Prostate gland (tissue), 2 donors: Measurements from ENCODE around the gene TNFSF10. TPM values are rescaled to one million over a fixed set of nuclear protein-coding genes. Genes with fewer than 3 reads are reported as not detected.

Source experiments
- DNase-seq: peaks from one replicate; pipeline ENCODE4 v3.0.0-alpha.2; 2019; ENCODE audit warnings: low spot score
- H3K27ac ChIP-seq, 2 donors: fragments of 200-600 bp; sonication (generic); 2 replicates each; pipeline ENCODE4 v1.5.1; 2017 to 2019
- H3K27me3 ChIP-seq: fragments of 200-600 bp; sonication (generic); replicated peaks from 2 replicates; pipeline ENCODE4 v1.5.1; 2019; ENCODE audit not compliant: insufficient read depth
- H3K36me3 ChIP-seq, 2 donors: fragments of 200-600 bp; sonication (generic); 1 replicate in 1 of 2; 2 replicates in 1 of 2; pipeline versions ENCODE4 v1.5.1 to v1.8.1; 2017 to 2019
- H3K4me1 ChIP-seq: fragments of 200-600 bp; sonication (generic); replicated peaks from 2 replicates; pipeline ENCODE4 v1.5.1; 2019
- H3K4me3 ChIP-seq, 2 donors: fragments of 200-600 bp; sonication (generic); 2 replicates each; pipeline ENCODE4 v1.5.1; 2017 to 2019
- H3K9me3 ChIP-seq: fragments of 200-600 bp; sonication (generic); 2 replicates; pipeline ENCODE4 v1.5.1; 2017
- POLR2A ChIP-seq: fragments of 450-650 bp; IDR thresholded peaks from one replicate; pipeline ENCODE4 v1.6.1; 2016; ENCODE audit warnings: antibody characterized with exemption, mild to moderate bottlenecking
- POLR2AphosphoS5 ChIP-seq: sonication (generic); formaldehyde crosslinking; IDR thresholded peaks from one replicate; pipeline ENCODE4 v1.6.1; 2017; ENCODE audit warnings: antibody characterized with exemption
- WGBS: methylation state at CpG from one replicate; pipeline ENCODE4 v1.1.5; 2018; 5-methylcytosine and 5-hydroxymethylcytosine counted together
- intact Hi-C: fragments of 100-400 bp; cut with DNase I; formaldehyde crosslinking; loops from one replicate; pipeline ENCODE4 v1.14.2; 2022
- total RNA-seq, 2 donors: library from RNA; depleted of rRNA; stranded (reverse); fragments of >200 nt; gene quantifications; one replicate each; pipeline ENCODE4 v1.1.0, GENCODE V29; 2016
- TF ChIP-seq, protein P1 (sequence below), 4 experiments: fragments of 200-600 bp in 2 of 4; fragments of 450-650 bp in 2 of 4; sonication (generic) in 2 of 4; IDR thresholded peaks; 1 replicate in 3 of 4; 2 replicates in 1 of 4; pipeline ENCODE4 v1.5.1; 2016 to 2019; ENCODE audit warnings: antibody characterized with exemption in 4 of 4, mild to moderate bottlenecking in 2 of 4, moderate library complexity in 2 of 4

The TNFSF10 gene
- total RNA-seq, 2 donors from 2014 or later, result 70.6 to 126 TPM

DNA sequence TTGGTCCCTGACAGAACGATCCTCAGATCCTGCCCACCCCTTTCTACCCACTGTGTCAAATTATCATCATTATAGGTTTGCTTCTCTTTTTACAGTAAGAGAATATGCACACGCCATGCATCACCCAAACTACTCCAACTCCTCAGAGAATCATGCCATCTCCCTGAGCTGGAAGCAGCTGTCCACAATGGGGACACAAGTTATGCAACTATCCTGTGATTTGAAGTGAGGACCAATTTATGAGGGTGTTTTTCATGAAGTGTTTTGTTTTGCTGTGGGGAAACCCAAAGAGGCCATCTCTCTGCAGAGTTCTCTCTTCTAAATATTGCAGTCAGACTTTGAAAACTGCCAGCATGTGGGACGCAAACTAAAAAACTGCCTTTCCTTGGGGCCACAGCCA, 35.8 kb upstream of the TNFSF10 start:
- Histone ChIP-seq H3K36me3 (no peaks in the 10 kb centered on the region), H3K9me3 (no peaks in the 10 kb centered on the region), H3K27ac (no peak overlapping the region), H3K27me3 (no peaks in the 10 kb centered on the region), H3K4me3 (no peak overlapping the region), H3K4me1 (no peaks in the 10 kb centered on the region)
- TF ChIP-seq POLR2A (no peak), POLR2AphosphoS5 (no peak)
- TF ChIP-seq, protein P1, sequence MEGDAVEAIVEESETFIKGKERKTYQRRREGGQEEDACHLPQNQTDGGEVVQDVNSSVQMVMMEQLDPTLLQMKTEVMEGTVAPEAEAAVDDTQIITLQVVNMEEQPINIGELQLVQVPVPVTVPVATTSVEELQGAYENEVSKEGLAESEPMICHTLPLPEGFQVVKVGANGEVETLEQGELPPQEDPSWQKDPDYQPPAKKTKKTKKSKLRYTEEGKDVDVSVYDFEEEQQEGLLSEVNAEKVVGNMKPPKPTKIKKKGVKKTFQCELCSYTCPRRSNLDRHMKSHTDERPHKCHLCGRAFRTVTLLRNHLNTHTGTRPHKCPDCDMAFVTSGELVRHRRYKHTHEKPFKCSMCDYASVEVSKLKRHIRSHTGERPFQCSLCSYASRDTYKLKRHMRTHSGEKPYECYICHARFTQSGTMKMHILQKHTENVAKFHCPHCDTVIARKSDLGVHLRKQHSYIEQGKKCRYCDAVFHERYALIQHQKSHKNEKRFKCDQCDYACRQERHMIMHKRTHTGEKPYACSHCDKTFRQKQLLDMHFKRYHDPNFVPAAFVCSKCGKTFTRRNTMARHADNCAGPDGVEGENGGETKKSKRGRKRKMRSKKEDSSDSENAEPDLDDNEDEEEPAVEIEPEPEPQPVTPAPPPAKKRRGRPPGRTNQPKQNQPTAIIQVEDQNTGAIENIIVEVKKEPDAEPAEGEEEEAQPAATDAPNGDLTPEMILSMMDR (IDR thresholded peaks at IDR 0.05), result no peak
- DNase-seq, result no peak
- intact Hi-C loops, result no loop called here
- 86% methylated on average over 3 of the region's 3 CpGs for WGBS

DNA sequence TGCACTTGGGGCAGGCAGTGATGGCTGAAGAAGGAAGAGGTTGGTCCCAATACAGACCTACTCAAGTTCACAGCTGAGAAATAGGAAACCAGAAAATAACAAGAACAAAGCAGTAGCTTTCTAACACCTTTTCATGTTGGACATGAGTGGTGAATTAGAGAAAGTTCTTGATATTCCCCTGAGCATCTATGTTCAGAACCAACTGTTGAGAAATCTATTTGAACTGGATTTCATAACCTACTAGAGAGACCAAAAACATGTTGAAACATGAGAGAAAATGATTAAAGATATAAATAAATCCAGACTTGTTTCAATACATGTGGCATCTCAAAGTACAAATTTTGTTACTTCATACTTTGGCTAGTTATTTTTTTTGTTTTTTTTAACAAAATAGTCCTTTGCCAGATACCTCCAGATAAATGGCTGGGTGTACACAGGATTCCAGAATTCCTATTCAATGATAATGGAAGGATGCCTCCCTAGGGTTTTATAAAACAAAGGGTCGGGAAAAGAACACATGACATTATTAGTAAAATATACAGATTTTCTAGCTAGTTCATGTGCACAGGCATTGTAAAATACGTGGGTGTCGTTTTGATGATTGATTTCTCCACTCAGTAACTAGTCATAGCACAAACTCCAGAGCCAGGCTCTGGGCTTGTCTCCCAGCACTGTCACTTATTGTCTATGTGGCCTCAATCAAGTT, 34.4 kb upstream of the TNFSF10 start:
- peak overlapping the region; percentile 8 to 20 for H3K27ac ChIP-seq
- H3K4me1 ChIP-seq, result no peaks in the 10 kb centered on the region
- 64% methylated on average over 3 of the region's 3 CpGs for WGBS
- no peak overlapping the region for H3K4me3 ChIP-seq
- intact Hi-C loops, result no loop called here
- no peaks in the 10 kb centered on the region for H3K9me3 ChIP-seq
- no peaks in the 10 kb centered on the region for H3K36me3 ChIP-seq
- DNase-seq, result no peak
- H3K27me3 ChIP-seq, result no peaks in the 10 kb centered on the region
- TF ChIP-seq POLR2AphosphoS5 (peak; percentile 57), POLR2A (no peak)
- TF ChIP-seq, protein P1 (IDR thresholded peaks at IDR 0.05), result no peak

DNA sequence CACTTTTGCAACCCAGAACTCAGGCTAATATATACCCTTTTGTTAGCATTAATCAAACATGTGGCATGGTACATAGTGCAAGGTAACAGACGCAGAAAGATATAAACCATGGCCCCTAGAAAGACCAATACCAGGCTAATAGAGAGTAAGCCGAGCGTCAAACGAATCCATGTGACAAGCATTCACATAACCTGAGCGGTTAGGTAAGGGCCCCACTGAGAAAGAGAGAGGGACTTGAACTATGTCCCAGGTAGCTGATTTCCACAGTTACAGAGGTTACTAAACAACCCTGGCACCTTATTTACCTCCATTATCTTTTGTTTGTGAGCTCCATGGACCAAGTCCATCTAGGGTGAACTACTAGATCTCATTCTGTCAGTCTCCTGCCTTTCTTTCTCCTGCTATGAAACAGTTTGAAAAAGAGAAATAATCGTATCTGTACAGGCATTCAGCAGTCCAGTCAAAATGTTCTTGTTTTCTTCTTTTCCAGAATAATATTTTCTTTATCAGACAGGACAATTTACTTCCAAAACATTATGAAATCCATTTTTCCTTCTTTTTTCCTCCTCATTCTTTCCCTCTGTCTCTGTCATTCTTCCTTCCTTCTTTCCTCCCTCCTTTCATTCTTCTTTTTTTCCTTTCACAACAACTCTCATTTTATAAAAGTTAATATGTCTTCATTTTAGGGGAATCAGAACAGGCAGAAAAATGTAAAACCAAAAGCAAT, 30.5 kb upstream of the TNFSF10 start:
- H3K4me1 ChIP-seq, result no peaks in the 10 kb centered on the region
- TF ChIP-seq POLR2AphosphoS5 (no peak), POLR2A (no peak)
- TF ChIP-seq, protein P1 (IDR thresholded peaks at IDR 0.05), result no peak
- 98% methylated on average over 6 of the region's 6 CpGs for WGBS
- no peaks in the 10 kb centered on the region for H3K9me3 ChIP-seq
- no peak overlapping the region for H3K4me3 ChIP-seq
- no peaks in the 10 kb centered on the region for H3K27me3 ChIP-seq
- H3K36me3 ChIP-seq, result no peaks in the 10 kb centered on the region
- no peak overlapping the region for H3K27ac ChIP-seq
- DNase-seq, result no peak
- intact Hi-C loops, result no loop called here

DNA sequence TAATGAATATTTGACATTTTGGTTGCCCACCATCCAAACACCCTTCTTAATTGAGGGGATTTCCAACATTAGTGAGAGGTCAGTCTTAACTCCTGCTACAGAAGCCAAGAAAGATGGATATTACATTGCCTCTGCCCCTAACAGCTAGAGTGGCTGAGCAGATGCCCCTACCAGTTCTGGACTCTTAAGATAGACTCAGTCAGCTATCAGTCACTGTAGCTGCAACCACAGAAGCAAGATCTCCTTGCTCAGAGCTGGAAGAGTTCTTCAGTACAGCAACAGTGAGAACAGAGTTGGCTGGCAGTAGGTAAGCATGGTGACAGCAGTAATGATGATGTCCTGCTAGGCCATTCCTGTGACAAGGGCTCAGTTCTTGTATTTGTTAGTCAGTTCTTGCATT, 29.4 kb upstream of the TNFSF10 start:
- Histone ChIP-seq H3K36me3 (no peaks in the 10 kb centered on the region), H3K4me3 (no peak overlapping the region), H3K4me1 (no peaks in the 10 kb centered on the region), H3K27me3 (no peaks in the 10 kb centered on the region), H3K27ac (no peak overlapping the region), H3K9me3 (no peaks in the 10 kb centered on the region)
- no peak for DNase-seq
- intact Hi-C loops, result no loop called here
- TF ChIP-seq POLR2A (no peak), POLR2AphosphoS5 (no peak)
- TF ChIP-seq, protein P1 (IDR thresholded peaks at IDR 0.05), result no peak

DNA sequence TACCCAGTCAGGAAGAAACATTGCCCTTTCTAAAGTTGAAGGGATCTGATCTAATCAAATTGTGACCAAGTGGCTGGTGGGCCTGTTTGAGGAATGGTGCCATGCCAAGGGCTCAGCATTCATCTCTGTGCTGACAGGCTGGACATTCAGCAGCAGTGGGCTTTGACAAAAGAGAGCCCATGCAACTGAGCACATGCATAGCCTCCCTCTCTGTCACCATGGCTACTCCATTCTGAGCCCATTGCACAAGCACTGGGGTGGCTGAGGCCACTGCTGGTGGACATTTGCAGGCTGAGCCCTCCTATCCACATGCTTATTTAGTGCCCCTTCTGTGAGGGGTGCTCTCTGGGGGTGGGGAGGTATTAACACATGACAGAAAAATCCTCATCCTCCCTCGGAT, 28.6 kb upstream of the TNFSF10 start:
- Histone ChIP-seq H3K4me1 (no peaks in the 10 kb centered on the region), H3K9me3 (no peaks in the 10 kb centered on the region), H3K27me3 (no peaks in the 10 kb centered on the region), H3K4me3 (no peak overlapping the region), H3K36me3 (no peaks in the 10 kb centered on the region), H3K27ac (no peak overlapping the region)
- no peak for DNase-seq
- TF ChIP-seq, protein P1 (IDR thresholded peaks at IDR 0.05), result no peak
- TF ChIP-seq POLR2A (no peak), POLR2AphosphoS5 (no peak)
- WGBS, result 100% methylated on average over 1 of the region's 1 CpG
- intact Hi-C loops, result no loop called here
